Ovary (tissue), 9 donors: Measurements from ENCODE around the gene TBC1D14. TPM values are rescaled to one million over a fixed set of nuclear protein-coding genes. Genes with fewer than 3 reads are reported as not detected.

Experiments
- DNase-seq, 5 donors: peaks; one replicate each; pipeline ENCODE4 v3.0.0-alpha.2; 2019 to 2020
- H3K27ac ChIP-seq, 2 donors: fragments of 200-600 bp; one replicate each; pipeline versions ENCODE4 v1.5.1 to v1.8.0; 2019 to 2022
- H3K27me3 ChIP-seq: fragments of 200-600 bp; one replicate; pipeline ENCODE4 v1.8.0; 2022
- H3K36me3 ChIP-seq: fragments of 200-600 bp; sonication (generic); one replicate; pipeline ENCODE4 v1.5.1; 2019
- H3K4me1 ChIP-seq: one replicate; pipeline ENCODE4 v1.8.1; 2013; ENCODE audit warnings: mild to moderate bottlenecking, moderate library complexity; ENCODE audit not compliant: insufficient read depth
- H3K4me3 ChIP-seq: fragments of 200-600 bp; sonication (generic); one replicate; pipeline ENCODE4 v1.5.1; 2017
- H3K9me3 ChIP-seq, 2 donors: fragments of 200-600 bp in 1 of 2; sonication (generic) in 1 of 2; one replicate each; pipeline versions ENCODE4 v1.5.1 to v1.8.1; 2013 to 2019; ENCODE audit warnings: mild to moderate bottlenecking in 1 of 2, moderate library complexity in 1 of 2
- EP300 ChIP-seq: sonication (generic); formaldehyde crosslinking; IDR thresholded peaks from one replicate; pipeline ENCODE4 v1.6.1; 2017; ENCODE audit warnings: antibody characterized with exemption
- POLR2A ChIP-seq: fragments of 450-650 bp; IDR thresholded peaks from one replicate; pipeline ENCODE4 v1.6.1; 2017; ENCODE audit warnings: antibody characterized with exemption, mild to moderate bottlenecking, moderate library complexity
- WGBS, 3 donors: extraction: QIAGEN DNeasy Blood & Tissue Kit in 1 of 3; methylation state at CpG; one replicate each; pipeline versions ENCODE4 v1.1.5 to v1.1.7; 2013 to 2017; 5-methylcytosine and 5-hydroxymethylcytosine counted together
- intact Hi-C, 4 donors: fragments of 100-400 bp; cut with DNase I; formaldehyde crosslinking; loops; one replicate each; pipeline versions ENCODE4 v1.11.0 to v1.15.1; 2022 to 2023
- polyA plus RNA-seq, 2 donors: library from polyadenylated mRNA; stranded (reverse); fragments of 200-250 nt in 1 of 2; fragments of 350-450 nt in 1 of 2; fragmentation: Illumina TruSeq in 1 of 2; extraction: RNeasy Lipid Tissue Mini Kit (QIAGEN cat#74804) in 1 of 2; gene quantifications; one replicate each; pipeline ENCODE4 v1.2.3, GENCODE V29; 2013 to 2014
- total RNA-seq, 7 donors: library from RNA; depleted of rRNA in 2 of 7; stranded (reverse); fragments of >200 nt in 2 of 7; fragmentation: NEBNext Ultra II Directional in 3 of 7; extraction: Animal tissue kit (Norgen Biotek cat#: 25700) in 3 of 7; gene quantifications; one replicate each; pipeline versions ENCODE4 v1.1.0 to v1.2.4, GENCODE V29; 2016 to 2023
- TF ChIP-seq, protein P1 (sequence below), 3 donors: fragments of 450-650 bp in 2 of 3; fragments of 200-600 bp in 1 of 3; IDR thresholded peaks; one replicate each; pipeline versions ENCODE4 v1.5.1 to v1.8.0; 2016 to 2022; ENCODE audit warnings: antibody characterized with exemption in 3 of 3, mild to moderate bottlenecking in 1 of 3
- donor health status: DM: no; HTN: no; CAD: no; lungs with moderate emphysema.
- donor health status: DM: no; HTN: no; CAD: no.
- donor health status: Bipolar disorder and iron deficiency.
- donor health status: DM: yes; HTN: yes; CAD: no.
- donor health status: DM: no; HTN: no; CAD: no.
- donor health status: DM: yes; HTN: yes; CAD: no.

Gene TBC1D14
- total and polyA plus RNA-seq, 9 donors: 19.9 to 40.0 (median 34.4) TPM

DNA sequence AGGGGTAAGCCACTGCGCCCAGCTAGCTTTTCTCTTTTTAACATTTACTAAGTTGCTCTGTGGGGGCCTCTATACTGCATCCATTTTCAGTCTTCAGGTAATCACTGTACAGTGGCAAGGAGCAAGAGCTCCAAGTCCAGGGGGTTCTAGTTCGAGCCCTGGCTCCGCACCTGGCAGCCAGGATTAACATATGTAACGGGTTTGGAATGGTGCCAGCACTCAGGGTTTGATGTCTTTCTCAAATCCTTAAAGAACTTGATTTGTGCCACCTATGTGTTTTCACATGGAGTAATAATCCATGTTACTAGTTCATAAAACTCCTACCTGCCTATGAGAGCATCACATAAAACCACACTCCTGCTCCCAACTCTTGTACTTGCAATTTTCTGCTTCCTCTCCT lies 153.7 kb downstream of the TBC1D14 start:
- Histone ChIP-seq H3K4me3 (no peak overlapping the region), H3K27me3 (no peaks in the 10 kb centered on the region), H3K4me1 (peaks cover 9% of the 10 kb centered on the region), H3K36me3 (no peaks in the 10 kb centered on the region), H3K9me3 (no peaks in the 10 kb centered on the region), H3K27ac (no peak overlapping the region)
- intact Hi-C loops: no loop called here
- WGBS, 3 donors: 74 to 77% (median 76%) methylated on average over 4 of the region's 4 CpGs
- DNase-seq: peak in 1 of 5 donors; percentile 26
- TF ChIP-seq, protein P1, sequence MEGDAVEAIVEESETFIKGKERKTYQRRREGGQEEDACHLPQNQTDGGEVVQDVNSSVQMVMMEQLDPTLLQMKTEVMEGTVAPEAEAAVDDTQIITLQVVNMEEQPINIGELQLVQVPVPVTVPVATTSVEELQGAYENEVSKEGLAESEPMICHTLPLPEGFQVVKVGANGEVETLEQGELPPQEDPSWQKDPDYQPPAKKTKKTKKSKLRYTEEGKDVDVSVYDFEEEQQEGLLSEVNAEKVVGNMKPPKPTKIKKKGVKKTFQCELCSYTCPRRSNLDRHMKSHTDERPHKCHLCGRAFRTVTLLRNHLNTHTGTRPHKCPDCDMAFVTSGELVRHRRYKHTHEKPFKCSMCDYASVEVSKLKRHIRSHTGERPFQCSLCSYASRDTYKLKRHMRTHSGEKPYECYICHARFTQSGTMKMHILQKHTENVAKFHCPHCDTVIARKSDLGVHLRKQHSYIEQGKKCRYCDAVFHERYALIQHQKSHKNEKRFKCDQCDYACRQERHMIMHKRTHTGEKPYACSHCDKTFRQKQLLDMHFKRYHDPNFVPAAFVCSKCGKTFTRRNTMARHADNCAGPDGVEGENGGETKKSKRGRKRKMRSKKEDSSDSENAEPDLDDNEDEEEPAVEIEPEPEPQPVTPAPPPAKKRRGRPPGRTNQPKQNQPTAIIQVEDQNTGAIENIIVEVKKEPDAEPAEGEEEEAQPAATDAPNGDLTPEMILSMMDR (IDR thresholded peaks at IDR 0.05): no peak

DNA sequence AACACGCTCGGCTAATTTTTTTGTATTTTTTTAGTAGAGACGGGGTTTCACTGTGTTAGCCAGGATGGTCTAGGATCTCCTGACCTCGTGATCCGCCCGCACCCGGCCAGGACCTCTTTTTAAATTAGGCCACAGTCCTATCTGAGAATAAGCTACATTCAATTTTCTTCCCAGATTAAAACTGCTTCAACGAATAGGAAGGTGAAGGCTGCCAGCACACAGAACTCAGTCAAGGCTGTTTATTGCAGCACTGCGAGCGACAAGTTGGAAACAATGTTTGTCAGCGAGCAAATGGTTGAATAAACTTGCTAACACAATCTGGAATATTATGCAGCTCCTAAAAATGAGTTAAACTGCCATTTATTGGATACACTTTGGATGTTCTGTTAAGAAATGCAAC lies 156.4 kb downstream of the TBC1D14 start:
- TF ChIP-seq POLR2A (no peak), EP300 (no peak)
- TF ChIP-seq, protein P1 (IDR thresholded peaks at IDR 0.05): no peak
- H3K4me3 ChIP-seq: no peak overlapping the region
- no peaks in the 10 kb centered on the region for H3K27me3 ChIP-seq
- H3K36me3 ChIP-seq: no peaks in the 10 kb centered on the region
- H3K4me1 ChIP-seq: peaks cover 9% of the 10 kb centered on the region
- 92 to 94% (median 93%) methylated on average over 11 of the region's 11 CpGs for WGBS, 3 donors
- H3K27ac ChIP-seq: no peak overlapping the region
- peak in 1 of 5 donors; percentile 8 for DNase-seq
- intact Hi-C loops: no loop called here
- no peaks in the 10 kb centered on the region for H3K9me3 ChIP-seq

DNA sequence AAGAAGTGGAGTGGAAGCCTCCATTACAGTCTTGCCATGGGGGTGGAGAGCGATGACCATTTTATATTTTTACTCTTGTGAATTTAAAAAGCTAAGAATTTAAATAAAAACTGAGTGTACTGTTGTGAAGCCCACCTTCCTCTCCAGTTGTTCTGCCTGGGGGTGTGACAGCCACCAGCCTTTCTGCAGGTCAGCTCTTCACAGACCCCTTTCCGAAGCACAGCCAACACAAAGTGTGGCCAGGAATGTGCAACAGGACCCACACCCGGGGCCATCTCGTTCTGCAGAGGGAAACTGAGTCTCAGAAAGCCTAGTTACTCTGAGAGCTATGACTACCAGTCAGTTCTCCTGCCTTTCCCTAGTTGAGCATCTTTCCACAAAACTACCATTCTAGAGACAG lies 156.9 kb downstream of the TBC1D14 start:
- 79 to 88% (median 85%) methylated on average over 4 of the region's 4 CpGs for WGBS, 3 donors
- Histone ChIP-seq H3K27me3 (no peaks in the 10 kb centered on the region), H3K36me3 (no peaks in the 10 kb centered on the region), H3K4me3 (peak overlapping the region; percentile 71), H3K4me1 (peaks cover 9% of the 10 kb centered on the region), H3K27ac (no peak overlapping the region), H3K9me3 (no peaks in the 10 kb centered on the region)
- DNase-seq: peak in 1 of 5 donors; percentile 19
- TF ChIP-seq EP300: no peak
- intact Hi-C loops: no loop called here

DNA sequence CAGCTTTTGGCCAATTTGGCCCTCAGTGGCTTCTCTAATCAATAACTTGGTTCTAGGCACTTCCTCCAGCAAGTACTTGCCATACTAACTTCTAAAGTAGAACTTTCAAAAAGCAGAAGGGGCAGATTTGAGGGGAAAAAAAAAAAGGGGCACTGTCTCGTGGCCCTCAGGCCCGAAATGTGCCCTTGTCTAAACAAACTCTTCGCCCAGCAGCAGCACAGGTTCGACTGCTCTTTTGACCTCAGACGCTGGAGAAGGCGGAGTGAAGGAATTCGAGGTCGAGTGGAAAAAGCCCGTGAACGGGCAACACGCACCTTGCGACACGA lies 157.5 kb downstream of the TBC1D14 start:
- 0 to 2% (median 1%) methylated on average over 13 of the region's 13 CpGs for WGBS, 3 donors
- TF ChIP-seq, protein P1 (IDR thresholded peaks at IDR 0.05): no peak
- Histone ChIP-seq H3K4me3 (peak overlapping the region; percentile 71), H3K27me3 (no peaks in the 10 kb centered on the region), H3K9me3 (no peaks in the 10 kb centered on the region), H3K27ac (peak overlapping the region in 1 of 2 donors; percentile 80), H3K36me3 (no peaks in the 10 kb centered on the region), H3K4me1 (peaks cover 9% of the 10 kb centered on the region)
- intact Hi-C loops: no loop called here
- DNase-seq: no peak

DNA sequence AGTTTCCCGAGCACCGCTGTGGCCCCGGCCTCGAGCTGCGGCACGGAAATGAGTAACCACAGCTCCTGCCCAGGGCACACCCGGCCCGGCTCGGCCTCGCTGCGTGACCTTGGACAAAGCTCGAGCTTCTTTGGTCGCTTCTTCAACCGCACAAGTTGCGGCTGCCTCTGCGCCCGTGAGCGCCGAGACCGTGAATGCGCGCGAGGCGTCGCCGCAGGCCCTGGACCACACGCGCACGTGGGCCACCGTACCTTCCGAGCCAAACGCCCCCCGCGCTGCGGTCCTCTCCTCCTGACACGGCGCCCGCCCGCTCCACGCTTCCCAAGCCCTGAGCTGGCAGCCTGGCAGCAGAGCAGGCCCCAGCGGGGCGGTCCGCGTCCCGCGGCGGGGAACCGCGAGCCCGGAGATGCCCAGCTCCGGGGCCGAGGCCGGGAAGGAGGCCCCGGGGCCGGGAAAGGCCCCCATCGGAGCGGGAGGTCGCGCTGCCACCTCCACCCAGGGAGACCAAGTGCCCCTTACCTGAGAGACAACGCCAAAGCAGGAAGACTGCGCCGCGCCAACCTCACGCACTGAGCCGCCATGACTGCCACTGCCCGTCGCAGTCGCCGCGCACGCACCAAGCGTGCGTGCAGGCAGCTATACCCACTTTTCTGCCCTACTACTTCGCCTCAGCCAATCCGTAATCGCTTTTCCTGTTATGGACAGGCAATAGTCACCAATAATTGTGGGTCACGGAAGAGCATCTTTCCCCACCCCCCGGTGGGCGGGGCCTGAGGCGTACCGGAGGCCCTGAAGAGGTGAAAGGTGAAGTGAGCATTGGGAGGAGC lies 158.0 kb downstream of the TBC1D14 start, which contains the start of gene GRPEL1:
TSS of gene GRPEL1 (minus strand) at position 613 of the 827 bp plus-strand sequence. CDS start at position 581, 32 bp downstream.
- Histone ChIP-seq H3K9me3 (no peaks in the 10 kb centered on the region), H3K36me3 (no peaks in the 10 kb centered on the region), H3K4me1 (peaks cover 9% of the 10 kb centered on the region), H3K4me3 (peak within 1 kb of the TSS; percentile 78), H3K27ac (peak within 1 kb of the TSS; percentile 38 to 84), H3K27me3 (no peaks in the 10 kb centered on the region)
- TF ChIP-seq, protein P1 (IDR thresholded peaks at IDR 0.05): peak in 1 of 3 donors; percentile 22
- TF ChIP-seq POLR2A (peak; percentile 88), EP300 (peak; percentile 16)
- 0 to 1% (median 1%) methylated on average over 67 to 81 of the region's 81 CpGs for WGBS, 3 donors
- intact Hi-C loops: loop anchor here in 1 of 4 donors (2.0 kb wide), 2 partner anchors 25 to 351 kb away; partner anchors contain the start of genes BLOC1S4 and TADA2B
- peak; percentile 99 to 100 (median 100) for DNase-seq
